Activated CD8-positive, alpha-beta memory T cell treated with anti-CD3 and anti-CD28 coated beads for 48 hours (primary cell): ENCODE data around the gene SYCP2L.
"Not testable (repeated sequence)": the region's sequence is repeated elsewhere in the genome, so short reads cannot be mapped to it uniquely, and the experiment has no call there.

ENCODE experiments used
- DNase-seq, 3 experiments: peaks; one replicate each; pipeline ENCODE4 v3.0.0-alpha.2; 2020; ENCODE audit warnings: low read depth in 2 of 3, low spot score in 2 of 3

The SYCP2L gene

DNA sequence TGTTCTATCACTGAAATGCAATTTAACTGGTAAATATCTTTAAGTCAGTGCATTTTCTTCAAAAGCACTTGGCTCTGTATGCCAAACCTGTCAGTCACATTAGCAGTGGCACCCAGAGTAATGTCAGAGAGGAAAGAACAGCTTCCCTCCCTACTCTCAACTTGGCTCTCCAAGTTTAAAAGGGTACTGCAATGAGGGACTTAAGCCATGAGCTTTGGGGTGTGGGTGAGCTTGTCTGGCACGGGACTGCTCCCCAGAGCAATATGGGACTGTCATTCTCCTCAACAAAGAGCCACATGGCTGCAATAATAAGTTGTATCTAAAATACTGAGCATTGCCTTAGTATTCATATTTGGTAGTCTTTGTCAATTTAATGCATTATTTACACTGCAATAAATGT is 9.0 kb upstream of the SYCP2L start:
- no peak for DNase-seq

DNA sequence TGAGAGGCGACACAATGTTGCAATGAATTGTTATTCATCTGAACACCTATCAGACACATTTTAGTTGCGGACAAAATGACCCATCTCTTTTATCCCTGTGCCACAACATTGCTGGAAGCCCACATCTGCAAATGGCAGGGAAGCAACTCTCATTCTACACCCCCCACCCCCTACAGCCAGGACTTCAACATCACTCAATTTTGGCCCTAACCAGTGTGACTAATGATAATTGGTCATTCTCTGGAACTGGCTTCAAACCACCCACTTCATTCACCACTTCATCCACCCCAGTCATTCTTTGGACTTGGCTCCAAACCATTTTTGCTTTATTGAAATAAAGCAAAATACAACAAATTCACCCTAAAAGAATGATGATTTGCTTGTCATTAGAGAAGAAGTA is 6.5 kb upstream of the SYCP2L start:
- no peak for DNase-seq

DNA sequence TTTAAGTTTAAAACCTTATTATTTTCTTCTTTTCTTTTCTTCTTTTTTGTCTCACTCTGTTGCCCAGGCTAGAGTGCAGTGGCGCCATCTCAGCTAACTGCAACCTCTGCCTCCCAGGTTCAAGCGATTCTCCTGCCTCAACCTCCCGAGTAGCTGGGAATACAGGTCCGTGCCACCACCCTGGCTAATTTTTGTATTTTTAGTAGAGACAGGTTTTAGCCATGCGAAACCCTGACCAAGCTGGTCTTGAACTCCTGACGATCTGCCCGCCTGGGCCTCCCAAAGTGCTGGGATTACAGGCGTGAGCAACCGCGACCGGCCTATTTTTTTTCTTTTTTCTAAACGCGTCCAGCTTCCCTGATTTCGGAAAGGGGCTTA is 4.6 kb upstream of the SYCP2L start:
- DNase-seq: not testable (repeated sequence)

DNA sequence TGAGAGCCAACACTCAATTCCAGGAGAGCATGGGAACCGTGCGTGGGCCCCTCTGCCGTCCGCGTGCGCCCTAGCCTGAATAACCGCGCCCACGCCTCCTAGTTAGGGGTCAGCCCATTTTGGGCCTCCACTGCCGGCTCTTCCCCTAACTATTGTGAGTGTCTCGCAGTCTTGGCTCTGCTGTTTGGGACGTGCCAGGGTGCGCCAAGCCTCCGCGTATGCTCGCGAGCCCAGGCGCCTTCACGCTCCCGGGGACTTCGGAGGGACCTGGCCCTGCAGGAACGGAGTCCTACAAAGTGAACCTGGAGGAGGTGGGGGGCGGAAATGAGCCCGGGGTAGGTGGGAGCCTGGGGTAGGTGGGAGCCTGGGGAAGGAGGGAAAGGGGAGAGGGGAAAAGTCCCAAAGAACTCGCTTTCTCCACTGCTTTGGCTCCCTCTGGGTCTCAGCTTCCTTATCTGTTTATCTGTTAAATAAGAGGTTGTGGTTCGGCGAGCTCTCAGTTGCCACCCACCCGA is 4.1 kb upstream of the SYCP2L start:
- DNase-seq: no peak

DNA sequence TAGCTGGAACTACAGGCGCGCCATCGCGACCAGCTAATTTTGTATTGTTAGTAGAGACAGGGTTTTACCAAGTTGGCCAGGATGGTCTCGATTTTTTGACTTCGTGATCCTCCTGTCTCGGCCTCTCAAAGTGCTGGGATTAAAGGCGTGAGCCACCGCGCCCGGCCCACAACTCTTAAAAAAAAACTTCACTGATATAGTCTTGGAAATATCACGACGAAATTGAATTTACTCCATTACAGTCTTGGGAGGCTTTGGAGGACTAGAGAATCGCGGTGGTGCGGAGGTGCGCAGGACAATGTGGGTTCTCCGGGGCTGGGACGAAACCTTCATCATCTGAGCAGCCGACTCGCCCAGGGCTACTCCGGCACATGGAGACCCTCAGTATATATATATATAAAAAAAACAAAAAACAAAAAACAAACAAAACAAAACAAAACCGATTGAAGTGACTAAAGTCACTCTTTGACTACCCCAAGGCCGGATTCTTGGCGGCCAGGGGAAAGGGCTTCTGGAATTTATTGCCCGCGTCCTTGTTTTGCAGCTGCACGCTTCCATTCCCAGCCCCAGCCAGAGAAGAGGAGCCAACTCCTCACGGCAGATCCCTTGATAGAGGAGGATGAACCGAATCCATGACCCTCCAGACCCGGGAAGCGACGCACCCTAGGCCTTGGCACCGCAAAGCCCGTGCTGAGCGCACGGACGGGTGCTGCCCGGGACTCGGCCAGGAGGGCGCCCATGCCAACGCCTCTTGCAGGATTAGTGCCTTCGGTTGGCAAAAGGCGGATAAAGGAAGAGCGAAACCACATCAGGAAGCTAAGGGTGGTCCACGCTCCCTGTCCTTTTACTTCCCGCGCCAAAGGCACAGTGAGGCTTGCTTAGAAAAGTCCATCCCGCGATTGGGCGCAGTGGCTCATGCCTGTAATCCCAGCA is 3.3 kb upstream of the SYCP2L start:
- DNase-seq: no peak

DNA sequence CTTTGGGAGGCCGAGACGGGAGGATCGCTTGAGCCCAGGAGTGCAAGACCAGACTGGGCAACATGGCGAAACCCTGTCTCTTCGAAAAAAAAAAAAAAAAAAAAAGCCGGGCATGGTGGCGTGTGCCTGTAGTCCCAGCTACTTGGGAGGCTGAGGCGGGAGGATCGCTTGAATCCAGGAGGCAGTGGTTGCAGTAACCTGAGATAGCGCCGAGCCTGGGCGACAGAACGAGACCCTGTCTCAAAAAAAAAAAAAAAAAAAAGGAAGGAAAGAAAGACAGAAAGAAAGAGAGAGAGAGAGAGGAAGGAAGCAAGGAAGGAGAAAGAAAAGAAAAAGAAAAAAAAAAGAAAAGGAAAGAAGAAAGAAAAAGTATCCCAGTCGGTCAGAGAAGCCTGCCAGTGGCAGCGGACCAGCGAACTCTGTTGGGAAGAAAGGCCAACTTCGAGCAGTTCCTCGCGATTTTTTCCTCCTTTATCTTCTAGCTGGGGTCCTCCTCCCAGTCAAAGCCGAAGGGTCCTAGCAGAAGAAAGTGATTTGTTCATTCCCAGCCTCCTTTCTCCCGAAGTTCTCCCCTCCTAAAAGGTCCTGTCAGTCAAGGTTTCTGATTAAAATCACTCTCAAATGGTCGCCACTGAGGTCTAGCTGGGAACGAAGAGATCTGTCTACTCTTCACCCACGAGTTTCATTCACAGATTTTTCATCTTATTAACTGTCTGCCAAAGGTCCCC is 2.4 kb upstream of the SYCP2L start:
- DNase-seq: no peak

DNA sequence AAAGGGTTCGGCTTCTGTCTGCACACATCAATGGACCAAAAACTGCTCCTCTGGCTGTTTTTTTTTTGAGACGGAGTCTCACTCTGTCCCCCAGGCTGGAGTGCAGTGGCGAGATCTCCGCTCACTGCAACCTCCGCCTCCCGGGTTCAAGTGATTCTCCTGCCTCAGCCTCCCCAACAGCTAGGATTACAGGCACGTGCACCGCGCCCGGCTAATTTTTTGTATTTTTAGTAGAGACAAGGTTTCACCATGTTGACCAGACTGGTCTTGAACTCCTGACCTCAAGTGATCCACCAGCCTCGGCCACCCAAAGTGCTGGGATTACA is 524 bp upstream of the SYCP2L start:
- not testable (repeated sequence) for DNase-seq

DNA sequence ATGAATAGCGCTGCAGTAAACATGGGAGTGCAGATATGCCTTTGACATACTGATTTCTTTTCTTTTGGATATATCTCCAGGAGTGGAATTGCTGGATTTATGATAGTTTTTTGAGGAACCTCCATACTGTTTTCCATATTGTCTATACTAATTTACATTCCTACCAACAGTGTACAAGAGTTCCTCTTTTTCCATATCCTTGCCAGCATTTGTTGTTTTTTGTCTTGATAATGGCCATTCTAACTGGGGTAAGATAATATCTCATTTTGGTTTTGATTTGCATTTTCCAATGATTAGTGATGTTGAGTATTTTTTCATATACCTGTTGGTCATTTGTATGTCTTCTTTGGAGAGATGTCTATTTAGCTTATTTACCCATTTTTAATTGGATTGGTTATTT is 3.3 kb downstream of the SYCP2L start:
- DNase-seq: no peak

DNA sequence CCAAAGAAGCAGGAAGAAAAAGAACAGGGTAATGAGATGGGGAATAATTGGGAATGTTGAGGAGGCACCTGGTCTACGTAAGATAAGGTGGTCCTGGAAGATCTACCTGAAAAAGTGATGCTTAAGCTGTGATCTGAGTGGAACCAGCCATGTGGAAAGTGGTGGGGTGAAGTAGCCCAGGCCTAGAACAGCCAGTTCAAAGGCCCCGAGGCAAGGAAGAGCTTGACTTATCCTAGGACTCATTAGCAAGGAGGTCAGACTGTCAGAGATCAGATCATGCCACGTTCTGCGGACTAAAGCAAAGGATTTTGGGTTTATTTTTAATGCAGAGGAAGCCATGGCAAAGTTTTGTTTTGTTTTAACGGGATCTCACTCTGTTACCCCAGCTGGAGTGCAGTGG is 5.1 kb downstream of the SYCP2L start:
- no peak for DNase-seq

DNA sequence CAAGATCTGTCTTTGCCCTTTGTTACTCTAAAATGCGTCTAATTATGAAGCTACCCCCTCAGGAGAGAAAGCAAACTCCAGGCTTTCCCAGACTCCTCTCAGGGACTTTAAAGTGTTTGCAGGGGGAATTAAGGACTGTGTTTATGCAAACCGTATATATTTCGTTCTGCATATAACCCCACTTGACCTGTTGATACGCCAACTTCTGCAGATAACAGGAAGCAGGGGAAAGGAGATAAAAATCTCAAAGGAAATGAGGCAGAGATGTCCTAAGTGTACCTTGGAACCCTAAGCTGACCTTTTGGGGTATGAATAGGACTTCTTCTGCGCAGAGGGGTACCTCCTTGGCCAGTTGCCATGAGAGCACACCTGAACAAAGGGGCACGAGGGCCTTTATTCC is 8.1 kb downstream of the SYCP2L start:
- no peak for DNase-seq

DNA sequence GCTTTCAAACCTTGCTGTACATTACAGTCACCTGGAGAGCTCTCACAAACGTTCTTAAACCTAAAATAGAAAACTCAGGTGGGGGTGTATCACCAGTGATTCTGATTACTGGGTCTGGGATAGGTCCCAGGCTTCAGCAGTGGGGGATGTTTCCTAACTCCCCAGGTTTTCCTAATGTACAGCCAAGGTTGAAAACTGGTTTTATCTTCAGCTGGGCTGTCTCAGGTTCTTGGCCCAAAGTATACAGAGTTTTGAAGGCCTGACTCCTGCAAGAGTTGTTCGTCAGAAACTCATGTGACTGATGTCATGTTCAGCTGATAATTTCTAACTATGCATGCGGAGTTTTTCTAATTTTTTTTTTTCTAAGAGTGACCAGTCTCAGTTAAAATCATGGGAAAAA is 9.8 kb downstream of the SYCP2L start:
- DNase-seq: no peak

DNA sequence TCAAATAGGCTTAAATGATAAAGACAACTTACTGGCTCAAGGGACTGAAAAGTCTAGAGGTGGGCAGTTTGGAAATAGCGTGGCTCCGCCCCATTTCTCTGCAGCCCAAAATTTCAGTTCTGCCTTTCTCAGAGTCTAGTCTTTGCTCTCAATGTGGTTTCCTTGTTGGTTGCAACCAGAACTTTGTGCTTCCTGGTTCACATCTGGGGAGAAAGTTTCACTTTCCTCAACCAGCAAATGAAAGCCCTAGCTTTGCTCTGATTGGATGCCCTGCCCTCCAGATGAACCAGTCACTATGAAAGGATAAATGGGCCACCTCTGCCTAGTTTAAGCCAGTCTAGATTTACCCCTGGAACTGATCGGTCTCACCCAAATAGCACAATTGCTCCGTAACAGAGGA is 14.9 kb downstream of the SYCP2L start:
- no peak for DNase-seq

DNA sequence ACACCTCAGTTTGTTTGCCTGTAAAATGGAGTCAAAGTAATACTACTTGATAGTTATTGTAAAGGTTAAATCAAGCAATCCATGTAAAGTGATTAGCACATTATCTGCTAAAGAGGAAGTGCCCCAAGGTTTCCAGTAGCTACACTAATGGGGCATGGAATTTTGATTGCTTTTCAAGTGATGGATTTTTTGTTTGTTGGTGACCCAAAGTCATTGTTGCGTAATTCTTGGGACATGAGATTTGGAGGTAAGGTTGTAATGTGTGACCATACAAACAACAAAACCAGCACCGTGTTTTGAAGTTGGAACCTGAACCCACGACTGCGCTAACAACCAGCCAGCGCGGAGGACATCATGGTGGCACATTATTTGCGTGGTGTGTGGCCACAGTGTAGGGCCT is 17.2 kb downstream of the SYCP2L start:
- no peak for DNase-seq

DNA sequence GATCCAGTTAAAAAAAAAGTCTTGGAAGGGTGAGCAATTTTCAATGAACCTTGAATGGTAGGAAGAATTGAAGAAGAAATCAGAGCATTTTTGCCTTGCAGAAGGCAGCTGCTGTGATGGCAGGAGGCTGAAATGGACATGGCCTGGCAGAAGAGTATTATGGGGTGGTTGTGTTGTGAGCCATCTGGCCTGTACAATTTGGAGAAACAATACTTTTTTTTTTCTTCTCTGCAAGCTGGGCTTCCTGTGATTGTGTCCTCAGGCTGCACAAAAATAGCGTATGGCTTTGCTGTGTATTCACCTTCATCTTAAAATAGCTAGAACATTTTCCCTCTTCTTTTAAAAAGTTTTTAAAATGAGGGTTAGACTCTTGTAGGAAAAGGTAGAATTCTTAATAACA is 21.4 kb downstream of the SYCP2L start:
- DNase-seq: no peak

DNA sequence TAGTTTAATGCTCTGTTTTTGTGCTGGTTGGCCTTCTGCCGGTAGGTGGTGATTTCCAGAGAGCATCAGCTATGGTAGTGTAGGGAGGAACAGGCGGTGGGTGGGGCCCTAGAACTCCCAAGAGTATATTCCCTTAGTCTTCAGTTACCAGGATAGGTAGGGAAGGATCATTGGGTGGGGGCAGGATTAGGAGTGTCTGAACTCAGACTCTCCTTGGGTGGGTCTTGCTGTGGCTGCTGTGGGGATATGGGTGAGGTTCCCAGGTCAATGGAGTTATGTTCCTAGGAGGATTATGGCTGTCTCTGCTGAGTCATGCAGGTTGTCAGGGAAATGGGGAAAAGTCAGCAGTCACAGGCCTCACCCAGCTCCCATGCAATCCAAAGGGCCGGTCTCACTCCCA is 32.7 kb downstream of the SYCP2L start:
- DNase-seq: not testable (repeated sequence)

DNA sequence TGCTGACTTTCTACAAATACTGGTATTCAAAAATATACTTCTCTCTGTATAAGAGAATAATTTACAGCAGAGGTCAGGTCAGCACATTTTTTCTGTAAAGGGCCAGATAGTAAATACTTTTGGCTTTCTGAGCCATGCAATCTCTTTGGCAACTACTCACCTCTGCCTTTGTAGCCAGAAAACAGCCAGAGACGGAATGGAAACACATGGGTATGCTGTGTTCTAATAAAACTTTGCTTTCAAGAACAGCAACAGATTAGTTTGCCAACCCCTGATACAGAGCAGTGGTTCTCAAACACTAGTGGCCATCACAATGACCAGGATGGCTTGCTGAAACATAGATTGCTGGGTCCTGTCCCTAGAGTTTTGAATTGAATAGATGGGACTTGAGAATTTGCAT is 46.3 kb downstream of the SYCP2L start:
- DNase-seq: no peak

DNA sequence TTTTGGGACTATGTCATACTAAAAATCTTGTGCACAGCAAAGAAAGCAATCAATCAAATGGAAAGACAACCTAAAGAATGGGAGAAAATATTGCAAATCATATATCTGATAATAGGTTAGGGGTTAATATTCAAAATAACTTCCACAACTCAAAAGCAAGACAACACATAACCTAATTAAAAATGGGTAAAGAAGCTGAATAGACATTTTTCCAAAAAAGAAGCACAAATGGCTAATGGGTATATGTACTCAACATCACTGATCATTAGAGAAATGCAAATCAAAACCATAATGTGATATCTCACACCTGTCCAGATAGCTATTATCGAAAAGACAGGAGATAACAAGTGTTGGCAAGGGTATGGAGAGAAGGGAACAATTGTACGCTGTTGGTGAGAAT is 53.0 kb downstream of the SYCP2L start:
- DNase-seq: no peak

DNA sequence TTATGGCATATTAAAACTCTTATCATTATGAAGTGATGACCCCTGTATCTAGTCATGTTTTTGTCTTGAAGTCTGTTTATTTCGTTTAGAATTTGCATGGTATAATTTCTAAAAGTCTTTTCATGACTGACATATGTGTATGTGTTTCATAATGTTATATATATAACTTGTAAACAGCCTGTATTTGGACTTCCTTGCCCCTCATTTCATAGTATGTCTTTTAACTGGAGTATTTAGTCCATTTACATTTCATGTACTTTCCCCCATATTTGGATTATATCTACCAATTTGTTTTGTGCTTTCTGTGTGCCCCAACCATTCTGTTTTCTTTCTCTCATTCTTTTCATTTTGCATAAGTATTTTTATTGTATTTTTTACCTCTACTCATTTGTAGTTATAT is 59.0 kb downstream of the SYCP2L start:
- no peak for DNase-seq

DNA sequence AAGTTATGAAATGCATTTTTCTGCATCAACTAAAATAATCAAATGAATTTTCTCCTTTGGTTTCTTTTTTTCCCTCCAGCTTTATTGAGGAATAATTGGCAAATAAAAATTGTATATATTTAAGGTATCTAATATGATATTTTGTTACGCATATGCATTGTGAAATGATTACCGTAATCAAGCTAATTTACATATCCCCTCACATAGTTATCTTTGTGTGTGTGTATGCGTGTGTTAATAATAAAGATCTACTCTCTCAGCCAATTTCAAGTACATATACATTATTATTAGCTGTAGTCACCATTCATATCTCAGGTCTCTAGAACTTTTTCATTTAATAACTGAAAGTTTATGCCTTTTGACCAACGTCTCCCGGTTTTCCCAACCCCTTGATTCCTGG is 61.1 kb downstream of the SYCP2L start:
- no peak for DNase-seq

DNA sequence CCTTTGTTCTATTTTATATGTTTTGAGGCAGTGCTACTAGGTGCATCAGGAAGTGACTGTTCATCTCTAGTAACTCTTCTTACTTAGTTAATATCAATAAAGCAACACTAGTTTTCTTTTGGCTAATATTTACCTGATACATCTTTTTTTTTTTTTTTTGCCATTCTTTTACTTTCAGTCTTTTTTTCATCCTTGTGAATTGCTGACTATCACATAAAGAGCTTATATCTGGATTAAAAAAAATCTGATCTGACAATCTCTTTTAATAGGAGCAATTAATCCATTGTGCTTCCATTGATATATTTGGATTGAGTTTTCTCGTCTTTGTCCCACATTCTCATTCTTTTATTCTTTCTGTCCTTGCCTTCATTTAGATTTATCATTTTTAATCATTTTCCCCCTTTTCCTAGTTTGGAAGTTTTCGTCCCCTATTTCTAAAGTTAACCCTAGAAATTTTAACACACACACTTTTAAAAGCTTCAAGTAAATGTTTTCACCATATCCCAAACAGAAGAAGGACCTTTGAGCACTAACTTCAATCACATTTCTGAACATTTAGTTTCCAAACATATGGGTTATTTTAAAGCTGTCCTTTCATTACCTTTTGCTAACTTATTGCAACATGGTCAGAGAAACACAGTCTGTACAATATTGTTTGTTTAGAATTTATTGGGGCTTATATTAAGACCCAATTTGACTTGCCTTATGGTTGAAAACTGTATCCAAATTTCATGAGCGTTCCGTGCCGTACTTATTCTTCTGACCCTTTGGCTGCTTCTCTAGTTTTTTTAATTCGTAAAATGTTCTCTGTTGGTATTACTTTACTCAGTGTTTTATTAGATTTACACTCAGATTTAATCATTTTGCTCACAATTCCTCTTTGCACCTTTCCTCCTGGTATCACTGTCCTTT is 63.0 kb downstream of the SYCP2L start:
- no peak for DNase-seq

DNA sequence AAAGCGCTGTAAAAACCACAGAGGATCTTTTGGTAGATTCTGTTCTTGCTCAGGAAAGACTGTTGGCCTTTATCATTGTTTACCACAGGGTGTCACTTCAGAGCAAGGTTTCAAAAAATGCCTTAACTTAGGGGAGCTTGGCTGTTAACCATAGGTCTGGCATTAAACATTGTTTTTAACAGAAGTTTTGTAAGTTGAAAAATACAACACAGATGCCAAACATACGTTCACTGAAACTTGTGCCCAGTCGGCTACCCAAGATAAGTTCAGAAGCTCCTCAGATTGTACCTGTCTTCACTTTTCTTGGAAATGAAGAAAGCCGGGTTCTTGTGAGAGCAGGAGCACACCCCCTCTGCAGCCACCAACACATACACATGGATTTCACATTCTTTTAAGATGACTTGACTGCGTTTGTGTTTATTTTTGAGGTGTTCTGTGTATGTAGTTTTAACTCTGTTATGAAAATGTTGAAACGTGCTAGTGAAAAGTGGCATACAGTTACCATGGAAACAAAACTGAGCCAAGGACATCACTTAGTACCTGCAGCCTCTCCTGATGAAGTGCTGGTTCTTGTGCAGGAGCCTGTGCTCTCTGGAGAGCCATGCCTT is 64.9 kb downstream of the SYCP2L start:
- DNase-seq: no peak
